GM12878 (cell line): ENCODE measurements around the gene CAMK2D. TPM values are rescaled to one million over a fixed set of nuclear protein-coding genes. Genes with fewer than 3 reads are reported as not detected.

Experiments used
- ATAC-seq: fragments of 200-7000 bp; cut with Tn5 transposase; 3 replicates; pipeline ENCODE4 v1.9.1; 2020; ENCODE audit warnings: mild to moderate bottlenecking, moderate library complexity
- BruUV-seq: library from RNA; stranded (reverse); fragments of 400-500 nt; replicated peaks from 2 replicates; lab custom pipeline; 2021; lab: Mats Ljungman, UMichigan
- CTCF ChIA-PET: fragments of 300-600 bp; sonication (Branson Sonifier 250); formaldehyde crosslinking; extraction: SDS; loops from one replicate; lab custom pipeline; 2021; ENCODE audit warnings: inconsistent platforms; lab: Yijun Ruan, JAX
- POLR2A ChIA-PET: fragments of 350-600 bp; formaldehyde crosslinking; extraction: SDS; loops from one replicate; lab custom pipeline; 2021; ENCODE audit warnings: inconsistent platforms; lab: Charles Lee
- RAD21 ChIA-PET: fragments of 300-600 bp; sonication (Branson Sonifier 250); formaldehyde crosslinking; loops from one replicate; lab custom pipeline; 2023; ENCODE audit warnings: antibody characterized with exemption; ENCODE audit not compliant: unreplicated experiment; lab: Charles Lee
- SMC1A ChIA-PET: fragments of 300-600 bp; sonication (Branson Sonifier 250); formaldehyde crosslinking; loops from one replicate; lab custom pipeline; 2023; ENCODE audit not compliant: unreplicated experiment, uncharacterized antibody; lab: Charles Lee
- DNase-seq: peaks from one replicate; pipeline ENCODE4 v3.0.0-alpha.2; 2011; ENCODE audit warnings: low read depth, low spot score
- FAIRE-seq: peaks from 3 replicates; lab custom pipeline; 2011; peaks lifted over from hg19 to GRCh38; lab: Jason Lieb, UNC
- H2AFZ ChIP-seq: 2 replicates; pipeline ENCODE4 v1.6.0; 2011; ENCODE audit warnings: low read depth, low read length, control low read depth; ENCODE audit not compliant: control insufficient read depth
- H3K27ac ChIP-seq: 2 replicates; pipeline ENCODE4 v1.5.1; 2011; ENCODE audit warnings: control low read depth; ENCODE audit not compliant: control insufficient read depth, insufficient read depth
- H3K27me3 ChIP-seq, 2 experiments: replicated peaks in 1 of 2; 2 replicates each; pipeline versions ENCODE4 v1.6.0 to v1.6.1; 2011; ENCODE audit warnings: low read length in 1 of 2; ENCODE audit not compliant: control insufficient read depth in 2 of 2, insufficient read depth in 2 of 2
- H3K36me3 ChIP-seq, 2 experiments: 2 replicates each; pipeline ENCODE4 v1.5.1; 2011; ENCODE audit warnings: low read length in 1 of 2; ENCODE audit not compliant: control insufficient read depth in 2 of 2, insufficient read depth in 2 of 2
- H3K4me1 ChIP-seq: 2 replicates; pipeline ENCODE4 v1.6.1; 2011; ENCODE audit warnings: mild to moderate bottlenecking, low read length, moderate library complexity, mixed read lengths; ENCODE audit not compliant: control insufficient read depth, insufficient read depth
- H3K4me2 ChIP-seq: 2 replicates; pipeline ENCODE4 v1.6.0; 2011; ENCODE audit warnings: control low read depth; ENCODE audit not compliant: control insufficient read depth, insufficient read depth
- H3K4me3 ChIP-seq: fragments of 200-600 bp; sonication (generic); 2 replicates; pipeline ENCODE4 v1.5.1; 2016
- H3K79me2 ChIP-seq: 2 replicates; pipeline ENCODE4 v1.6.0; 2011; ENCODE audit warnings: low read length; ENCODE audit not compliant: control insufficient read depth, insufficient read depth
- H3K9ac ChIP-seq: 2 replicates; pipeline ENCODE4 v1.8.0; 2011; ENCODE audit warnings: low read length, control low read depth, mixed read lengths; ENCODE audit not compliant: control insufficient read depth, insufficient read depth
- H3K9me3 ChIP-seq: replicated peaks from 3 replicates; pipeline ENCODE4 v1.5.1; 2011; ENCODE audit warnings: mild to moderate bottlenecking, low read length; ENCODE audit not compliant: control insufficient read depth, insufficient read depth
- H4K20me1 ChIP-seq: 2 replicates; pipeline ENCODE4 v1.6.0; 2011; ENCODE audit not compliant: control insufficient read depth, insufficient read depth
- BRCA1 ChIP-seq: IDR thresholded peaks from 2 replicates; pipeline ENCODE4 v1.6.1; 2011; ENCODE audit warnings: low read depth, low read length, improper control_type of control experiment
- CREB1 ChIP-seq: IDR thresholded peaks from 2 replicates; pipeline ENCODE4 v1.6.1; 2012; ENCODE audit warnings: low read depth, mild to moderate bottlenecking, inconsistent platforms
- CUX1 ChIP-seq: IDR thresholded peaks from 2 replicates; pipeline ENCODE4 v1.6.1; 2012; ENCODE audit warnings: improper control_type of control experiment, low read depth, low read length; ENCODE audit not compliant: insufficient replicate concordance
- GABPA ChIP-seq: IDR thresholded peaks from 2 replicates; pipeline ENCODE4 v1.6.1; 2014; ENCODE audit warnings: antibody characterized with exemption, low read depth, mild to moderate bottlenecking, inconsistent platforms
- KLF5 ChIP-seq: fragments of 450-650 bp; IDR thresholded peaks from 2 replicates; pipeline ENCODE4 v1.6.1; 2014; ENCODE audit warnings: mild to moderate bottlenecking; ENCODE audit not compliant: partially characterized antibody
- NR2F1 ChIP-seq: fragments of 450-650 bp; conservative IDR thresholded peaks from 2 replicates; pipeline ENCODE4 v1.6.1; 2017; ENCODE audit warnings: mild to moderate bottlenecking
- PBX3 ChIP-seq: IDR thresholded peaks from 2 replicates; pipeline ENCODE4 v1.6.1; 2011; ENCODE audit warnings: mild to moderate bottlenecking, low read depth, low read length, moderate library complexity; ENCODE audit not compliant: insufficient replicate concordance
- POLR2AphosphoS2 ChIP-seq: IDR thresholded peaks from 2 replicates; pipeline ENCODE4 v1.6.1; 2011; ENCODE audit warnings: low read depth, mild to moderate bottlenecking, low read length, improper control_type of control experiment, moderate library complexity
- RBBP5 ChIP-seq: fragments of 200-600 bp; sonication (generic); conservative IDR thresholded peaks from 2 replicates; pipeline ENCODE4 v1.6.1; 2016
- SIN3A ChIP-seq: IDR thresholded peaks from 2 replicates; pipeline ENCODE4 v1.6.1; 2012; ENCODE audit warnings: low read depth, low read length, improper control_type of control experiment
- SRF ChIP-seq, 2 experiments: IDR thresholded peaks; 2 replicates each; pipeline ENCODE4 v1.6.1; 2011; ENCODE audit warnings: low read depth in 2 of 2, low read length in 2 of 2, mild to moderate bottlenecking in 1 of 2, moderate library complexity in 1 of 2
- TAF1 ChIP-seq: IDR thresholded peaks from 2 replicates; pipeline ENCODE4 v1.6.1; 2011; ENCODE audit warnings: mild to moderate bottlenecking, low read depth, low read length, borderline replicate concordance
- TCF7 ChIP-seq: IDR thresholded peaks from 2 replicates; pipeline ENCODE4 v1.6.1; 2014; ENCODE audit warnings: antibody characterized with exemption, borderline replicate concordance
- YBX1 ChIP-seq: fragments of 450-650 bp; IDR thresholded peaks from 2 replicates; pipeline ENCODE4 v1.6.1; 2016; ENCODE audit warnings: antibody characterized with exemption
- ZNF217 ChIP-seq: fragments of 450-650 bp; IDR thresholded peaks from 2 replicates; pipeline ENCODE4 v1.6.1; 2017; ENCODE audit warnings: antibody characterized with exemption, mild to moderate bottlenecking
- ZNF274 ChIP-seq: IDR thresholded peaks from one replicate; pipeline ENCODE4 v1.8.0; 2011; ENCODE audit not compliant: insufficient read length, insufficient read depth
- WGBS: methylation state at CpG from one replicate; pipeline ENCODE4 v1.1.6; 2016; ENCODE audit warnings: low lambda C conversion rate; ENCODE audit not compliant: insufficient replicate concordance, insufficient coverage; ENCODE audit errors: missing lambda C conversion rate; 5-methylcytosine and 5-hydroxymethylcytosine counted together
- in situ Hi-C: fragments of 300-500 bp; cut with MboI; formaldehyde crosslinking; loops from 9 replicates; pipeline ENCODE4 v1.14.3; 2018; ENCODE audit warnings: mixed read lengths
- intact Hi-C: fragments of 100-400 bp; cut with micrococcal nuclease; formaldehyde crosslinking; loops from one replicate; pipeline ENCODE4 v1.14.2; 2022; ENCODE audit not compliant: unreplicated experiment
- polyA plus RNA-seq, 11 experiments: library from polyadenylated mRNA; depleted of rRNA in 4 of 11; unstranded in 6 of 11; stranded (reverse) in 5 of 11; fragments of >200 nt; fragmentation: Nextera tagmentation in 4 of 11; fragmentation: Illumina TruSeq in 1 of 11; extraction: Ambion mirVana in 4 of 11; extraction: Trizol in 1 of 11; gene quantifications; 1 replicate in 1 of 11; 2 replicates in 10 of 11; pipeline versions ENCODE4 v1.2.1 to v1.2.3, GENCODE V29; 2011 to 2016; ENCODE audit warnings: inconsistent platforms in 2 of 11, missing spikeins in 2 of 11, low read depth in 1 of 11
- total RNA-seq, 4 experiments: library from RNA; depleted of rRNA in 3 of 4; stranded (reverse); fragments of >200 nt in 3 of 4; fragmentation: Illumina TruSeq in 1 of 4; extraction: Trizol in 1 of 4; gene quantifications; 2 replicates each; pipeline versions ENCODE4 v1.2.1 to v1.2.3, GENCODE V29; 2013 to 2021

CAMK2D gene
- total and polyA plus RNA-seq, 10 of the 15 experiments (the other 5 are each of a cell fraction or from before 2014, with no cell fraction given): 6.9 to 88.5 (median 12.9) TPM

GRCh38 chr4:113637363-113637762 lies 124.2 kb downstream of the CAMK2D start:
- Histone ChIP-seq H3K4me2 (peak overlapping the region; percentile 28; the same call in 1 of the 2 replicates), H3K4me1 (peaks cover 55% of the 10 kb centered on the region), H3K27ac (peak overlapping the region; percentile 16), H3K4me3 (no peak overlapping the region), H4K20me1 (no peaks in the 10 kb centered on the region), H3K36me3 (peaks cover 0 to 2% of the 10 kb centered on the region in 2 experiments; a peak in 1 of 4 replicates), H3K27me3 (no peaks in the 10 kb centered on the region), H2AFZ (no peak overlapping the region), H3K9me3 (no peaks in the 10 kb centered on the region), H3K9ac (no peak overlapping the region), H3K79me2 (peaks cover 19% of the 10 kb centered on the region)
- no peak for DNase-seq
- BruUV-seq: no TSS peak
- ChIA-PET CTCF (interaction anchor here (0.6 to 7.0 kb wide), 22 partner anchors 9 to 434 kb away, joined by 3 to 46 read pairs (median 4); no protein-coding TSS in a partner anchor), POLR2A (interaction anchor here (0.7 to 4.0 kb wide), 12 partner anchors 9 to 284 kb away, joined by 3 to 20 read pairs (median 4); no protein-coding TSS in a partner anchor), RAD21 (interaction anchor here (0.8 to 4.9 kb wide), 28 partner anchors 10 to 388 kb away, joined by 3 to 72 read pairs (median 6); no protein-coding TSS in a partner anchor), SMC1A (interaction anchor here (0.6 to 17.1 kb wide), 42 partner anchors 7 to 435 kb away, joined by 3 to 282 read pairs (median 5); no protein-coding TSS in a partner anchor)
- TF ChIP-seq SIN3A (no peak), TCF7 (no peak), POLR2AphosphoS2 (no peak), ZNF274 (no peak), CUX1 (no peak), BRCA1 (no peak), ZNF217 (no peak), KLF5 (no peak), CREB1 (no peak), RBBP5 (no peak), SRF (IDR thresholded peaks at IDR 0.05; ENCODE audit: low read depth in 2 of 2, low read length in 2 of 2) (no peak), PBX3 (no peak), NR2F1 (no peak), GABPA (no peak), TAF1 (no peak), YBX1 (no peak)
- no peak; the same call in 2 of the 3 replicates for ATAC-seq
- FAIRE-seq: no peak
- in situ Hi-C loops: no loop called here
- intact Hi-C loops: loop anchor here (2.0 kb wide), 1 partner anchor 125 kb away; no protein-coding TSS in a partner anchor
- 0% methylated on average over 1 of the region's 1 CpG for WGBS
